A673 (cell line): ENCODE data around the gene CNRIP1. TPM values are rescaled to one million over a fixed set of nuclear protein-coding genes. Genes with fewer than 3 reads are reported as not detected.
"Not testable (repeated sequence)": the region's sequence is repeated elsewhere in the genome, so short reads cannot be mapped to it uniquely, and the experiment has no call there.

Source experiments
- BruUV-seq: library from RNA; stranded (reverse); fragments of 400-500 nt; replicated peaks from 2 replicates; lab custom pipeline; 2021; lab: Mats Ljungman, UMichigan
- CTCF ChIA-PET: fragments of 300-600 bp; sonication (Branson Sonifier 250); formaldehyde crosslinking; loops from one replicate; lab custom pipeline; 2022; ENCODE audit warnings: antibody characterized with exemption; lab: Charles Lee
- POLR2A ChIA-PET: fragments of 300-600 bp; sonication (Branson Sonifier 250); formaldehyde crosslinking; loops from one replicate; lab custom pipeline; 2022; ENCODE audit warnings: antibody characterized with exemption; ENCODE audit not compliant: low non-redundant PET; lab: Charles Lee
- DNase-seq: peaks from one replicate; pipeline ENCODE4 v3.0.0-alpha.2; 2015; ENCODE audit warnings: low spot score
- H3K27ac ChIP-seq: fragments of 200-600 bp; sonication (generic); 2 replicates; pipeline ENCODE4 v1.5.1; 2016; ENCODE audit warnings: mixed run types, low read depth, mild to moderate bottlenecking, mixed read lengths, antibody characterized with exemption, low read length; ENCODE audit not compliant: poor library complexity, severe bottlenecking
- H3K27me3 ChIP-seq: fragments of 200-600 bp; sonication (generic); replicated peaks from 2 replicates; pipeline ENCODE4 v1.6.1; 2017; ENCODE audit warnings: mixed run types, low read depth, mild to moderate bottlenecking, mixed read lengths, antibody characterized with exemption, low read length; ENCODE audit not compliant: insufficient read depth, poor library complexity
- H3K36me3 ChIP-seq: fragments of 200-600 bp; sonication (generic); 2 replicates; pipeline ENCODE4 v1.6.1; 2016; ENCODE audit warnings: mixed run types, mild to moderate bottlenecking, mixed read lengths, antibody characterized with exemption, low read length; ENCODE audit not compliant: insufficient read depth, poor library complexity, severe bottlenecking
- H3K4me1 ChIP-seq: fragments of 200-600 bp; sonication (generic); 2 replicates; pipeline ENCODE4 v1.6.1; 2017; ENCODE audit warnings: mixed run types, mild to moderate bottlenecking, mixed read lengths, antibody characterized with exemption, low read length; ENCODE audit not compliant: insufficient read depth, poor library complexity, severe bottlenecking
- H3K4me3 ChIP-seq: fragments of 200-600 bp; sonication (generic); 2 replicates; pipeline ENCODE4 v1.5.1; 2016; ENCODE audit warnings: low read depth, mixed run types, mild to moderate bottlenecking, mixed read lengths, low read length; ENCODE audit not compliant: poor library complexity, severe bottlenecking
- H3K9me3 ChIP-seq: fragments of 200-600 bp; sonication (generic); 2 replicates; pipeline ENCODE4 v1.6.1; 2016; ENCODE audit warnings: mixed run types, low read depth, mild to moderate bottlenecking, mixed read lengths, antibody characterized with exemption, low read length; ENCODE audit not compliant: poor library complexity, severe bottlenecking
- EZH2 ChIP-seq: fragments of 200-600 bp; sonication (generic); IDR thresholded peaks from 2 replicates; pipeline ENCODE4 v1.6.1; 2017; ENCODE audit warnings: borderline replicate concordance, low read depth, mild to moderate bottlenecking, mixed read lengths, antibody characterized with exemption, low read length; ENCODE audit not compliant: poor library complexity, severe bottlenecking
- intact Hi-C: fragments of 100-400 bp; cut with micrococcal nuclease; formaldehyde crosslinking; loops from one replicate; pipeline ENCODE4 v1.10.0; 2022; ENCODE audit not compliant: unreplicated experiment
- total RNA-seq: library from RNA; stranded (reverse); gene quantifications from 2 replicates; pipeline ENCODE4 v1.2.3, GENCODE V29; 2021
- TF ChIP-seq, protein P1 (sequence below): fragments of 300-800, 200-600 bp; sonication (generic); conservative IDR thresholded peaks from 2 replicates; pipeline ENCODE4 v1.5.1; 2017; ENCODE audit warnings: low read depth, mild to moderate bottlenecking, antibody characterized with exemption, low read length, moderate library complexity, mixed read lengths

The CNRIP1 gene
- total RNA-seq, 1 experiment from 2014 or later = 18.4 TPM

GRCh38 chr2:68316111-68316510 lies 3.6 kb downstream of the CNRIP1 start:
- intact Hi-C loops = no loop called here
- TF ChIP-seq, protein P1, sequence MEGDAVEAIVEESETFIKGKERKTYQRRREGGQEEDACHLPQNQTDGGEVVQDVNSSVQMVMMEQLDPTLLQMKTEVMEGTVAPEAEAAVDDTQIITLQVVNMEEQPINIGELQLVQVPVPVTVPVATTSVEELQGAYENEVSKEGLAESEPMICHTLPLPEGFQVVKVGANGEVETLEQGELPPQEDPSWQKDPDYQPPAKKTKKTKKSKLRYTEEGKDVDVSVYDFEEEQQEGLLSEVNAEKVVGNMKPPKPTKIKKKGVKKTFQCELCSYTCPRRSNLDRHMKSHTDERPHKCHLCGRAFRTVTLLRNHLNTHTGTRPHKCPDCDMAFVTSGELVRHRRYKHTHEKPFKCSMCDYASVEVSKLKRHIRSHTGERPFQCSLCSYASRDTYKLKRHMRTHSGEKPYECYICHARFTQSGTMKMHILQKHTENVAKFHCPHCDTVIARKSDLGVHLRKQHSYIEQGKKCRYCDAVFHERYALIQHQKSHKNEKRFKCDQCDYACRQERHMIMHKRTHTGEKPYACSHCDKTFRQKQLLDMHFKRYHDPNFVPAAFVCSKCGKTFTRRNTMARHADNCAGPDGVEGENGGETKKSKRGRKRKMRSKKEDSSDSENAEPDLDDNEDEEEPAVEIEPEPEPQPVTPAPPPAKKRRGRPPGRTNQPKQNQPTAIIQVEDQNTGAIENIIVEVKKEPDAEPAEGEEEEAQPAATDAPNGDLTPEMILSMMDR = no peak
- TF ChIP-seq EZH2 = no peak
- Histone ChIP-seq H3K9me3 (no peaks in the 10 kb centered on the region), H3K27ac (no peak overlapping the region), H3K4me1 (peaks cover 10% of the 10 kb centered on the region), H3K27me3 (no peaks in the 10 kb centered on the region), H3K36me3 (peaks cover 28% of the 10 kb centered on the region), H3K4me3 (no peak overlapping the region)
- no TSS peak for BruUV-seq
- CTCF ChIA-PET = no interaction called here
- DNase-seq = no peak
- POLR2A ChIA-PET = no interaction called here

GRCh38 chr2:68311033-68311432 lies 8.7 kb downstream of the CNRIP1 start:
- intact Hi-C loops = no loop called here
- TF ChIP-seq, protein P1 = no peak
- no peak for TF ChIP-seq EZH2
- ChIA-PET CTCF (no interaction called here), POLR2A (no interaction called here)
- H3K9me3 ChIP-seq = no peaks in the 10 kb centered on the region
- BruUV-seq = no TSS peak
- no peaks in the 10 kb centered on the region for H3K27me3 ChIP-seq
- no peak for DNase-seq
- H3K36me3 ChIP-seq = peaks cover 15% of the 10 kb centered on the region
- H3K4me1 ChIP-seq = no peaks in the 10 kb centered on the region
- H3K27ac ChIP-seq = no peak overlapping the region
- no peak overlapping the region for H3K4me3 ChIP-seq

DNA sequence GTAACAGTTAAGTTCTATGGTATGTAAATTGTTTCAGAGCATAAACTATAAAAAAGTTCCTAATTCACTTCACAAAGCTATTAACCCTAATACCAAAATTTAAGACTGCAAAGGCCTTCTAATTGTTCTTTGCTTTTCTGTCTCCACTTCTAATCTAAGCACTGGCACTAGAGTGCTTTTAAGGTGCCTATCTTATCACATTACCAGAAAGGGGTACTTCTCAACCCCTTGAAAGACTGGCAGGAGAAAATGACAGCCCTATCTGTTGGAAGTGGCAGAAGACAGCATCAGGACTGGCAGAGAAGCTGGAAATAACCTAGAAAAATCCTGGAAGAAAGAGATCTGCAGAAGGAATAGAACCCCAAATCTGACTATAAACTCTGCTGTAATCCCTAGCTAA lies 10.3 kb downstream of the CNRIP1 start:
- BruUV-seq = no TSS peak
- POLR2A ChIA-PET = no interaction called here

GRCh38 chr2:68303902-68304272 lies 15.9 kb downstream of the CNRIP1 start:
- CTCF ChIA-PET, intact Hi-C loops, POLR2A ChIA-PET, H3K27ac ChIP-seq, BruUV-seq, H3K9me3 ChIP-seq, H3K36me3 ChIP-seq, H3K4me3 ChIP-seq, H3K4me1 ChIP-seq, H3K27me3 ChIP-seq, DNase-seq: not testable (repeated sequence)

More for the DNA sequence above, 10.3 kb downstream of the CNRIP1 start:
- H3K9me3 ChIP-seq = no peaks in the 10 kb centered on the region
- no peak for DNase-seq
- CTCF ChIA-PET = no interaction called here
- peaks cover under 1% of the 10 kb centered on the region for H3K36me3 ChIP-seq
- intact Hi-C loops = no loop called here
- TF ChIP-seq, protein P1 = no peak
- no peak for TF ChIP-seq EZH2
- H3K27ac ChIP-seq = no peak overlapping the region
- H3K4me1 ChIP-seq = no peaks in the 10 kb centered on the region
- H3K4me3 ChIP-seq = no peak overlapping the region
- H3K27me3 ChIP-seq = no peaks in the 10 kb centered on the region
